HEK293 (cell line): ENCODE data around the gene MSS51.
A peak's percentile ranks its signal among the peaks of the same experiment; 100 is the strongest.

ENCODE experiments used
- CTCF ChIA-PET: fragments of 350-600 bp; formaldehyde crosslinking; extraction: SDS; loops from one replicate; lab custom pipeline; 2021; ENCODE audit warnings: antibody characterized with exemption; lab: Yijun Ruan, JAX
- POLR2A ChIA-PET: fragments of 300-600 bp; formaldehyde crosslinking; extraction: SDS; loops from one replicate; lab custom pipeline; 2020; ENCODE audit warnings: antibody characterized with exemption, inconsistent platforms; lab: Yijun Ruan, JAX
- H3K27ac ChIP-seq: fragments of 200-500 bp; sonication (Bioruptor generic); 2 replicates; pipeline ENCODE4 v1.5.1; 2014; ENCODE audit warnings: low read depth, low read length, control low read depth, inconsistent platforms; ENCODE audit errors: extremely low read depth
- H3K36me3 ChIP-seq, 2 experiments: fragments of 200-500 bp in 1 of 2; sonication (Bioruptor generic) in 1 of 2; 1 replicate in 1 of 2; 2 replicates in 1 of 2; pipeline ENCODE4 v1.5.1; 2014 to 2017; ENCODE audit warnings: inconsistent platforms in 2 of 2, low read length in 2 of 2; ENCODE audit not compliant: control insufficient read depth in 2 of 2, insufficient read depth in 1 of 2
- H3K4me1 ChIP-seq: fragments of 200-500 bp; sonication (Bioruptor generic); 2 replicates; pipeline ENCODE4 v1.5.1; 2014; ENCODE audit warnings: mild to moderate bottlenecking, low read length, inconsistent platforms; ENCODE audit not compliant: control insufficient read depth, insufficient read depth
- H3K4me3 ChIP-seq: 2 replicates; pipeline ENCODE4 v1.5.1; 2011; ENCODE audit warnings: low read depth, mild to moderate bottlenecking, control low read depth, low read length, moderate library complexity
- H3K9me3 ChIP-seq: fragments of 200-500 bp; sonication (Bioruptor generic); 2 replicates; pipeline ENCODE4 v1.5.1; 2014; ENCODE audit warnings: low read depth, low read length, inconsistent platforms; ENCODE audit not compliant: control insufficient read depth, insufficient read depth
- EGR2 ChIP-seq: fragments of 450-650 bp; formaldehyde crosslinking; IDR thresholded peaks from 2 replicates; pipeline ENCODE4 v1.5.1; 2016; ENCODE audit warnings: low read depth, missing biosample characterization, missing genetic modification characterization
- IKZF3 ChIP-seq: fragments of 450-650 bp; IDR thresholded peaks from 2 replicates; pipeline ENCODE4 v1.5.0; 2018; ENCODE audit warnings: missing biosample characterization, mild to moderate bottlenecking, missing genetic modification characterization, moderate library complexity
- WT1 ChIP-seq: fragments of 450-650 bp; formaldehyde crosslinking; IDR thresholded peaks from 2 replicates; pipeline ENCODE4 v1.5.1; 2016; ENCODE audit warnings: missing biosample characterization, missing genetic modification characterization
- ZFP41 ChIP-seq: fragments of 450-650 bp; formaldehyde crosslinking; IDR thresholded peaks from 2 replicates; pipeline ENCODE4 v1.5.1; 2016; ENCODE audit warnings: missing biosample characterization, missing genetic modification characterization, borderline replicate concordance
- TF ChIP-seq, protein P1 (sequence below): fragments of 450-650 bp; formaldehyde crosslinking; IDR thresholded peaks from 2 replicates; pipeline ENCODE4 v1.5.1; 2016; ENCODE audit warnings: missing biosample characterization, missing genetic modification characterization
- TF ChIP-seq, protein P2 (sequence below): fragments of 450-650 bp; formaldehyde crosslinking; IDR thresholded peaks from 2 replicates; pipeline ENCODE4 v1.5.1; 2016; ENCODE audit warnings: missing biosample characterization, missing genetic modification characterization, borderline replicate concordance
- TF ChIP-seq, protein P3 (sequence below): fragments of 450-650 bp; IDR thresholded peaks from 2 replicates; pipeline ENCODE4 v1.5.1; 2018; ENCODE audit warnings: missing biosample characterization, mild to moderate bottlenecking, missing genetic modification characterization
- TF ChIP-seq, protein P4 (sequence below): fragments of 450-650 bp; formaldehyde crosslinking; IDR thresholded peaks from 2 replicates; pipeline ENCODE4 v1.5.1; 2016; ENCODE audit warnings: missing biosample characterization, missing genetic modification characterization
- TF ChIP-seq, protein P5 (sequence below): fragments of 450-650 bp; formaldehyde crosslinking; IDR thresholded peaks from 2 replicates; pipeline ENCODE4 v1.5.1; 2017; ENCODE audit warnings: missing biosample characterization, missing genetic modification characterization
- TF ChIP-seq, protein P6 (sequence below): fragments of 450-650 bp; formaldehyde crosslinking; IDR thresholded peaks from 2 replicates; pipeline ENCODE4 v1.5.1; 2016; ENCODE audit warnings: missing biosample characterization, missing genetic modification characterization

MSS51 gene

DNA sequence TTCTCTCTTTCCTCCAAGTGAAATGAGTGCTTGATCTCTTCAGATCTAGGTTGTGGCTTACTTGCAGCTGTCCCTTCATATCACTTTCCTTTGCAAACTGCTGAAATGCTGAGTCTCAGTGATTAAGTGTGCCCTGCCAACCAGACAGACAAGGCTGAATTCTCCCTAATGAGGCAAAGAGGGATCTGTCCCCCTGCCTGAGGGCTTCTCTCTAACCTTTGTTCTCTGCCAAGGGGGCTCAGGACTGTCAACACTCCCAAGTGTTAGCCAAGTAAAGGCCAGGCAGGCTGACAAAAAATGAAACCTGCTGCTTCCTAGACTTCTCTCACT is at the start of gene MSS51:
Gene MSS51 (minus strand): TSS at position 24 of the 330 bp plus-strand sequence. CDS start 5,277 bp downstream, outside the sequence.
- H3K36me3 ChIP-seq = peaks cover 3 to 17% of the 10 kb centered on the region in 2 experiments
- TF ChIP-seq WT1 (tag by site-specific recombination) = no peak
- TF ChIP-seq, protein P1, sequence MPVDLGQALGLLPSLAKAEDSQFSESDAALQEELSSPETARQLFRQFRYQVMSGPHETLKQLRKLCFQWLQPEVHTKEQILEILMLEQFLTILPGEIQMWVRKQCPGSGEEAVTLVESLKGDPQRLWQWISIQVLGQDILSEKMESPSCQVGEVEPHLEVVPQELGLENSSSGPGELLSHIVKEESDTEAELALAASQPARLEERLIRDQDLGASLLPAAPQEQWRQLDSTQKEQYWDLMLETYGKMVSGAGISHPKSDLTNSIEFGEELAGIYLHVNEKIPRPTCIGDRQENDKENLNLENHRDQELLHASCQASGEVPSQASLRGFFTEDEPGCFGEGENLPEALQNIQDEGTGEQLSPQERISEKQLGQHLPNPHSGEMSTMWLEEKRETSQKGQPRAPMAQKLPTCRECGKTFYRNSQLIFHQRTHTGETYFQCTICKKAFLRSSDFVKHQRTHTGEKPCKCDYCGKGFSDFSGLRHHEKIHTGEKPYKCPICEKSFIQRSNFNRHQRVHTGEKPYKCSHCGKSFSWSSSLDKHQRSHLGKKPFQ (tag by site-specific recombination) = no peak
- TF ChIP-seq, protein P2, sequence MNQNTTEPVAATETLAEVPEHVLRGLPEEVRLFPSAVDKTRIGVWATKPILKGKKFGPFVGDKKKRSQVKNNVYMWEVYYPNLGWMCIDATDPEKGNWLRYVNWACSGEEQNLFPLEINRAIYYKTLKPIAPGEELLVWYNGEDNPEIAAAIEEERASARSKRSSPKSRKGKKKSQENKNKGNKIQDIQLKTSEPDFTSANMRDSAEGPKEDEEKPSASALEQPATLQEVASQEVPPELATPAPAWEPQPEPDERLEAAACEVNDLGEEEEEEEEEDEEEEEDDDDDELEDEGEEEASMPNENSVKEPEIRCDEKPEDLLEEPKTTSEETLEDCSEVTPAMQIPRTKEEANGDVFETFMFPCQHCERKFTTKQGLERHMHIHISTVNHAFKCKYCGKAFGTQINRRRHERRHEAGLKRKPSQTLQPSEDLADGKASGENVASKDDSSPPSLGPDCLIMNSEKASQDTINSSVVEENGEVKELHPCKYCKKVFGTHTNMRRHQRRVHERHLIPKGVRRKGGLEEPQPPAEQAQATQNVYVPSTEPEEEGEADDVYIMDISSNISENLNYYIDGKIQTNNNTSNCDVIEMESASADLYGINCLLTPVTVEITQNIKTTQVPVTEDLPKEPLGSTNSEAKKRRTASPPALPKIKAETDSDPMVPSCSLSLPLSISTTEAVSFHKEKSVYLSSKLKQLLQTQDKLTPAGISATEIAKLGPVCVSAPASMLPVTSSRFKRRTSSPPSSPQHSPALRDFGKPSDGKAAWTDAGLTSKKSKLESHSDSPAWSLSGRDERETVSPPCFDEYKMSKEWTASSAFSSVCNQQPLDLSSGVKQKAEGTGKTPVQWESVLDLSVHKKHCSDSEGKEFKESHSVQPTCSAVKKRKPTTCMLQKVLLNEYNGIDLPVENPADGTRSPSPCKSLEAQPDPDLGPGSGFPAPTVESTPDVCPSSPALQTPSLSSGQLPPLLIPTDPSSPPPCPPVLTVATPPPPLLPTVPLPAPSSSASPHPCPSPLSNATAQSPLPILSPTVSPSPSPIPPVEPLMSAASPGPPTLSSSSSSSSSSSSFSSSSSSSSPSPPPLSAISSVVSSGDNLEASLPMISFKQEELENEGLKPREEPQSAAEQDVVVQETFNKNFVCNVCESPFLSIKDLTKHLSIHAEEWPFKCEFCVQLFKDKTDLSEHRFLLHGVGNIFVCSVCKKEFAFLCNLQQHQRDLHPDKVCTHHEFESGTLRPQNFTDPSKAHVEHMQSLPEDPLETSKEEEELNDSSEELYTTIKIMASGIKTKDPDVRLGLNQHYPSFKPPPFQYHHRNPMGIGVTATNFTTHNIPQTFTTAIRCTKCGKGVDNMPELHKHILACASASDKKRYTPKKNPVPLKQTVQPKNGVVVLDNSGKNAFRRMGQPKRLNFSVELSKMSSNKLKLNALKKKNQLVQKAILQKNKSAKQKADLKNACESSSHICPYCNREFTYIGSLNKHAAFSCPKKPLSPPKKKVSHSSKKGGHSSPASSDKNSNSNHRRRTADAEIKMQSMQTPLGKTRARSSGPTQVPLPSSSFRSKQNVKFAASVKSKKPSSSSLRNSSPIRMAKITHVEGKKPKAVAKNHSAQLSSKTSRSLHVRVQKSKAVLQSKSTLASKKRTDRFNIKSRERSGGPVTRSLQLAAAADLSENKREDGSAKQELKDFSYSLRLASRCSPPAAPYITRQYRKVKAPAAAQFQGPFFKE = no peak
- no peak within 1 kb of the TSS for H3K27ac ChIP-seq
- no peaks in the 10 kb centered on the region for H3K9me3 ChIP-seq
- CTCF ChIA-PET = no interaction called here
- H3K4me1 ChIP-seq = peaks cover 2% of the 10 kb centered on the region; the same call in 1 of the 2 replicates
- POLR2A ChIA-PET = no interaction called here
- H3K4me3 ChIP-seq = no peak within 1 kb of the TSS

- no peaks in the 10 kb centered on the region for H3K4me1 ChIP-seq
- POLR2A ChIA-PET = interaction anchor here (0.9 to 1.6 kb wide), 2 partner anchors 15 to 16 kb away, joined by 5 read pairs; partner anchors contain the start of gene PPP3CB
- CTCF ChIA-PET = no interaction called here
- no peaks in the 10 kb centered on the region for H3K9me3 ChIP-seq
- TF ChIP-seq, protein P3, sequence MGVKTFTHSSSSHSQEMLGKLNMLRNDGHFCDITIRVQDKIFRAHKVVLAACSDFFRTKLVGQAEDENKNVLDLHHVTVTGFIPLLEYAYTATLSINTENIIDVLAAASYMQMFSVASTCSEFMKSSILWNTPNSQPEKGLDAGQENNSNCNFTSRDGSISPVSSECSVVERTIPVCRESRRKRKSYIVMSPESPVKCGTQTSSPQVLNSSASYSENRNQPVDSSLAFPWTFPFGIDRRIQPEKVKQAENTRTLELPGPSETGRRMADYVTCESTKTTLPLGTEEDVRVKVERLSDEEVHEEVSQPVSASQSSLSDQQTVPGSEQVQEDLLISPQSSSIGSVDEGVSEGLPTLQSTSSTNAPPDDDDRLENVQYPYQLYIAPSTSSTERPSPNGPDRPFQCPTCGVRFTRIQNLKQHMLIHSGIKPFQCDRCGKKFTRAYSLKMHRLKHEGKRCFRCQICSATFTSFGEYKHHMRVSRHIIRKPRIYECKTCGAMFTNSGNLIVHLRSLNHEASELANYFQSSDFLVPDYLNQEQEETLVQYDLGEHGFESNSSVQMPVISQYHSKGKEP = no peak
- TF ChIP-seq, protein P4, sequence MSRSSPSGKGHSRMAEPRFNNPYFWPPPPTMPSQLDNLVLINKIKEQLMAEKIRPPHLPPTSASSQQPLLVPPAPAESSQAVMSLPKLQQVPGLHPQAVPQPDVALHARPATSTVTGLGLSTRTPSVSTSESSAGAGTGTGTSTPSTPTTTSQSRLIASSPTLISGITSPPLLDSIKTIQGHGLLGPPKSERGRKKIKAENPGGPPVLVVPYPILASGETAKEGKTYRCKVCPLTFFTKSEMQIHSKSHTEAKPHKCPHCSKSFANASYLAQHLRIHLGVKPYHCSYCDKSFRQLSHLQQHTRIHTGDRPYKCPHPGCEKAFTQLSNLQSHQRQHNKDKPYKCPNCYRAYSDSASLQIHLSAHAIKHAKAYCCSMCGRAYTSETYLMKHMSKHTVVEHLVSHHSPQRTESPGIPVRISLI (tag by site-specific recombination) = peak; percentile 67
- TF ChIP-seq, all 188 proteins: peak for 1
- Histone ChIP-seq H3K36me3 (peaks cover 45 to 46% of the 10 kb centered on the region in 2 experiments), H3K4me3 (no peak overlapping the region), H3K27ac (no peak overlapping the region)
These were observed 46.8 kb upstream of the MSS51 start for GRCh38 chr10:73480158-73480557.

- POLR2A ChIA-PET = no interaction called here
- peaks cover 56 to 59% of the 10 kb centered on the region in 2 experiments for H3K36me3 ChIP-seq
- H3K27ac ChIP-seq = no peak overlapping the region
- H3K9me3 ChIP-seq = no peaks in the 10 kb centered on the region
- TF ChIP-seq ZFP41 = no peak
- no peak for TF ChIP-seq IKZF3 (tag by site-specific recombination)
- TF ChIP-seq, protein P5, sequence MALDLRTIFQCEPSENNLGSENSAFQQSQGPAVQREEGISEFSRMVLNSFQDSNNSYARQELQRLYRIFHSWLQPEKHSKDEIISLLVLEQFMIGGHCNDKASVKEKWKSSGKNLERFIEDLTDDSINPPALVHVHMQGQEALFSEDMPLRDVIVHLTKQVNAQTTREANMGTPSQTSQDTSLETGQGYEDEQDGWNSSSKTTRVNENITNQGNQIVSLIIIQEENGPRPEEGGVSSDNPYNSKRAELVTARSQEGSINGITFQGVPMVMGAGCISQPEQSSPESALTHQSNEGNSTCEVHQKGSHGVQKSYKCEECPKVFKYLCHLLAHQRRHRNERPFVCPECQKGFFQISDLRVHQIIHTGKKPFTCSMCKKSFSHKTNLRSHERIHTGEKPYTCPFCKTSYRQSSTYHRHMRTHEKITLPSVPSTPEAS (tag by site-specific recombination) = no peak
- TF ChIP-seq, protein P6, sequence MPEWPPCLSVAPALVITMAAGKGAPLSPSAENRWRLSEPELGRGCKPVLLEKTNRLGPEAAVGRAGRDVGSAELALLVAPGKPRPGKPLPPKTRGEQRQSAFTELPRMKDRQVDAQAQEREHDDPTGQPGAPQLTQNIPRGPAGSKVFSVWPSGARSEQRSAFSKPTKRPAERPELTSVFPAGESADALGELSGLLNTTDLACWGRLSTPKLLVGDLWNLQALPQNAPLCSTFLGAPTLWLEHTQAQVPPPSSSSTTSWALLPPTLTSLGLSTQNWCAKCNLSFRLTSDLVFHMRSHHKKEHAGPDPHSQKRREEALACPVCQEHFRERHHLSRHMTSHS (tag by site-specific recombination) = no peak
- no peak for TF ChIP-seq EGR2
- no peaks in the 10 kb centered on the region for H3K4me1 ChIP-seq
- CTCF ChIA-PET = interaction anchor here (0.6 kb wide), 1 partner anchor 75 kb away, joined by 7 read pairs; no protein-coding TSS in a partner anchor
- H3K4me3 ChIP-seq = no peak overlapping the region
These were observed 45.3 kb upstream of the MSS51 start for GRCh38 chr10:73478636-73479035.
